OCI-LY3 (cell line): ENCODE results near the gene ARID1B.

Experiments
- H2AFZ ChIP-seq: fragments of 200-600, 300-600 bp; shearing (Covaris generic); 2 replicates; pipeline ENCODE4 v1.6.0; 2014; ENCODE audit warnings: antibody characterized with exemption, low read depth, low read length
- H3K27ac ChIP-seq: fragments of 200-600, 300-600 bp; sonication (generic); 2 replicates; pipeline ENCODE4 v1.5.1; 2014; ENCODE audit warnings: mild to moderate bottlenecking, low read length, moderate library complexity, mixed read lengths
- H3K27me3 ChIP-seq: fragments of 200-600, 300-600 bp; sonication (generic); 2 replicates; pipeline ENCODE4 v1.6.1; 2014; ENCODE audit warnings: low read depth, low read length, mixed read lengths
- H3K36me3 ChIP-seq: fragments of 200-600, 300-600 bp; sonication (generic); replicated peaks from 2 replicates; pipeline ENCODE3; 2014; ENCODE audit warnings: low read depth, low read length, mixed read lengths
- H3K4me1 ChIP-seq: fragments of 300-600, 200-600 bp; sonication (generic); 2 replicates; pipeline ENCODE4 v1.6.1; 2014; ENCODE audit warnings: low read length, mixed read lengths
- H3K4me2 ChIP-seq: fragments of 200-600, 300-600 bp; sonication (generic); 2 replicates; pipeline ENCODE4 v1.6.1; 2014; ENCODE audit warnings: low read length, mixed read lengths
- H3K4me3 ChIP-seq: fragments of 300-600, 200-600 bp; sonication (generic); 2 replicates; pipeline ENCODE4 v1.5.1; 2014; ENCODE audit warnings: antibody characterized with exemption, mild to moderate bottlenecking, low read length, moderate library complexity
- H3K79me2 ChIP-seq: fragments of 300-600, 200-600 bp; shearing (Covaris generic); 2 replicates; pipeline ENCODE4 v1.6.1; 2014; ENCODE audit warnings: mild to moderate bottlenecking, low read length, mixed read lengths
- H3K9ac ChIP-seq: fragments of 300-600, 200-600 bp; shearing (Covaris generic); 2 replicates; pipeline ENCODE4 v1.6.0; 2014; ENCODE audit warnings: mild to moderate bottlenecking, low read length, moderate library complexity
- H3K9me3 ChIP-seq: fragments of 200-600, 300-600 bp; shearing (Covaris generic); 2 replicates; pipeline ENCODE4 v1.6.1; 2014; ENCODE audit warnings: low read length, mixed read lengths; ENCODE audit not compliant: insufficient read depth
- H4K20me1 ChIP-seq: fragments of 200-600, 300-600 bp; sonication (generic); 2 replicates; pipeline ENCODE4 v1.6.1; 2016; ENCODE audit warnings: low read length, mixed read lengths; ENCODE audit not compliant: insufficient read depth
- EZH2phosphoT487 ChIP-seq: fragments of 200-600 bp; shearing (Covaris generic); IDR thresholded peaks from 2 replicates; pipeline ENCODE4 v1.6.1; 2018; ENCODE audit warnings: antibody characterized with exemption, mixed run types, low read depth
- TF ChIP-seq, protein P1 (sequence below): fragments of 200-600, 300-600 bp; sonication (generic); IDR thresholded peaks from 2 replicates; pipeline ENCODE4 v1.5.1; 2014; ENCODE audit warnings: antibody characterized with exemption, low read length, low read depth

ARID1B gene

DNA sequence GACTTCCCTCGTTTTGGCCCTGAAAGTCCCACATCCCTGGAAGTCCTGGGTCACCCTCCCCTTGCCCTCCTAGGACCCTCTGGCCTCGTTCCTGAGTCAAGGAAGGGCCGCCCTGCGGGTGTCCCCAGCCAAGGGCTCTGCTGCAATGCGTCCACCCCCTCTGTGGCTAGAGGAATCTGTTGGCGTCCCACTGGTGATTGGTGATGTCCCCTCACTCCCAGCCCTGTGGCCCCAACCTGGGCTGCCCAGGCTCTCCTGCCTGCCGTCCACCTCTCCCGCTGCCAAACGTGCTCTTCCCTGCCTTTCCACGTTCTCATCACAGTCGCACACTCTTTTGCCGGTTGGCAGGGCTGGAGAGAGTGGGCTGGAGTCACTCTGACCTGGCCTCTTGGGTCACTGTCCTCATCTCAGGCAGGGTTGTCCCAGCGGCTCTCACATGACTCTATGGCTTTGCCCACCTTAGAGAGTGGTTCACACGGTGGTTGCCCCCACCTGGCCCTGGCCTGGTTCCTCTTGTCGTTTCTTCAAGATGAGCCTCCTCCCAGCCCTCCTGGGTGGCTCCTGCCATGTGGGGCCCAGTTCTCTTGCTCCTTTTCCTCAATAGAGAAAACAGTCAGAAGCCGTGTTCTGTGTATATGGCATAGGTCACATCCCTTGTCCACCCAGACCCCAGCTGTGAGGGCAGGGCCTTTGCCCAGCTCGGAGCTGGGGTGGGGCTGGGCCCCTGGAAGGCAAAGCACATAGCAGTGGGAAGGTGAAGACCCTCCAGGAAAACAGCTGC lies 445.2 kb downstream of the ARID1B start:
- Histone ChIP-seq H3K9ac (no peak overlapping the region), H2AFZ (no peak overlapping the region), H3K27me3 (peaks cover 11% of the 10 kb centered on the region), H3K79me2 (no peaks in the 10 kb centered on the region), H3K4me1 (peaks cover 21% of the 10 kb centered on the region), H3K4me3 (peak overlapping the region; percentile 36), H3K27ac (no peak overlapping the region), H3K9me3 (no peaks in the 10 kb centered on the region), H4K20me1 (no peaks in the 10 kb centered on the region), H3K4me2 (peak overlapping the region; percentile 64), H3K36me3 (no peaks in the 10 kb centered on the region)
- TF ChIP-seq, protein P1, sequence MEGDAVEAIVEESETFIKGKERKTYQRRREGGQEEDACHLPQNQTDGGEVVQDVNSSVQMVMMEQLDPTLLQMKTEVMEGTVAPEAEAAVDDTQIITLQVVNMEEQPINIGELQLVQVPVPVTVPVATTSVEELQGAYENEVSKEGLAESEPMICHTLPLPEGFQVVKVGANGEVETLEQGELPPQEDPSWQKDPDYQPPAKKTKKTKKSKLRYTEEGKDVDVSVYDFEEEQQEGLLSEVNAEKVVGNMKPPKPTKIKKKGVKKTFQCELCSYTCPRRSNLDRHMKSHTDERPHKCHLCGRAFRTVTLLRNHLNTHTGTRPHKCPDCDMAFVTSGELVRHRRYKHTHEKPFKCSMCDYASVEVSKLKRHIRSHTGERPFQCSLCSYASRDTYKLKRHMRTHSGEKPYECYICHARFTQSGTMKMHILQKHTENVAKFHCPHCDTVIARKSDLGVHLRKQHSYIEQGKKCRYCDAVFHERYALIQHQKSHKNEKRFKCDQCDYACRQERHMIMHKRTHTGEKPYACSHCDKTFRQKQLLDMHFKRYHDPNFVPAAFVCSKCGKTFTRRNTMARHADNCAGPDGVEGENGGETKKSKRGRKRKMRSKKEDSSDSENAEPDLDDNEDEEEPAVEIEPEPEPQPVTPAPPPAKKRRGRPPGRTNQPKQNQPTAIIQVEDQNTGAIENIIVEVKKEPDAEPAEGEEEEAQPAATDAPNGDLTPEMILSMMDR = no peak
- no peak for TF ChIP-seq EZH2phosphoT487

DNA sequence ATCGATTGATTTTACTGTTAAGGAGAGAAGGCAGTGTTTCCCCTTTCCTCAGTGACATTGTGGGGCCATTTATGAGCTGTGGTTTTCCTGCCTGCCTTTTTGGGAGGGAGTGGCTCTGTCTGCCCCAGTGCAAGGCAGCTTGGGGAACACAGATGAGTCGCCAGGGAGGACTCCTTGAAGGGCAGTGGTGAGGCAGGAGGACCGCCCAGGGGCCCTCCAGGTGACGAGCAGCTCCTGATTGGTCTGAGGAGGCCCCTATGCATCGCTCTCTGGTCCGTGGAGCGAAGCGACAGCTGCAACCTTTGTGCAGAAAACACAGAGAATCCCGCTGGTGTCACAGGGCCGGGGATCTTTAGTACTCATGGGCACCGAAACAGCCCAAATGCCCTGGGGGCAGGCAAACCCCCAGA lies 445.8 kb downstream of the ARID1B start:
- Histone ChIP-seq H3K36me3 (no peaks in the 10 kb centered on the region), H3K79me2 (no peaks in the 10 kb centered on the region), H3K4me1 (peaks cover 21% of the 10 kb centered on the region), H3K9ac (no peak overlapping the region), H3K4me2 (peak overlapping the region; percentile 64), H3K9me3 (no peaks in the 10 kb centered on the region), H3K4me3 (peak overlapping the region; percentile 36), H4K20me1 (no peaks in the 10 kb centered on the region), H3K27me3 (peaks cover 11% of the 10 kb centered on the region), H3K27ac (no peak overlapping the region), H2AFZ (no peak overlapping the region)
- TF ChIP-seq EZH2phosphoT487 = no peak
- TF ChIP-seq, protein P1 = no peak

DNA sequence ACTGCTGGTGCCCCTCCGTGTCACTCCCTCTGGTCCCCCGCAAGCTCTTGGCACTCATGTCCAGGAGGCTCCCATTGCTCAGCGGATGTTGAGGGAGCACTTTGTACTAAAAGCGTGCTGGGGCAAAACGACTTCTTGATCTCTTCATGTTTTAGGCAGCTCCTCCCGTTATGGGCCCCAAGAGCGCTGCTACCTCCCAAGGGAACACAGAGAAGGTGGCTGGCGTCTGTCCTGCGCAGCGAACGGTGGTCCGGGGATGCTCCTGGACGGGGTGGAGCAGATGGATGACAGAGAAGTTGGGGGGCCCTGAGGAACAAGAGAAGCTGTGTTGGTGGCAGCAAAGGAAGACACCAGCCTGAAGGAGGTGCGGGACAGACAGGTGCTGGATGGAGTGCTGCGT lies 446.3 kb downstream of the ARID1B start:
- Histone ChIP-seq H3K27me3 (peaks cover 11% of the 10 kb centered on the region), H3K4me2 (peak overlapping the region; percentile 64), H3K4me1 (peaks cover 21% of the 10 kb centered on the region), H4K20me1 (no peaks in the 10 kb centered on the region), H3K79me2 (no peaks in the 10 kb centered on the region), H3K27ac (no peak overlapping the region), H3K4me3 (peak overlapping the region; percentile 36), H3K9ac (no peak overlapping the region), H2AFZ (no peak overlapping the region), H3K36me3 (no peaks in the 10 kb centered on the region), H3K9me3 (no peaks in the 10 kb centered on the region)
- TF ChIP-seq, protein P1 = no peak
- TF ChIP-seq EZH2phosphoT487 = no peak

DNA sequence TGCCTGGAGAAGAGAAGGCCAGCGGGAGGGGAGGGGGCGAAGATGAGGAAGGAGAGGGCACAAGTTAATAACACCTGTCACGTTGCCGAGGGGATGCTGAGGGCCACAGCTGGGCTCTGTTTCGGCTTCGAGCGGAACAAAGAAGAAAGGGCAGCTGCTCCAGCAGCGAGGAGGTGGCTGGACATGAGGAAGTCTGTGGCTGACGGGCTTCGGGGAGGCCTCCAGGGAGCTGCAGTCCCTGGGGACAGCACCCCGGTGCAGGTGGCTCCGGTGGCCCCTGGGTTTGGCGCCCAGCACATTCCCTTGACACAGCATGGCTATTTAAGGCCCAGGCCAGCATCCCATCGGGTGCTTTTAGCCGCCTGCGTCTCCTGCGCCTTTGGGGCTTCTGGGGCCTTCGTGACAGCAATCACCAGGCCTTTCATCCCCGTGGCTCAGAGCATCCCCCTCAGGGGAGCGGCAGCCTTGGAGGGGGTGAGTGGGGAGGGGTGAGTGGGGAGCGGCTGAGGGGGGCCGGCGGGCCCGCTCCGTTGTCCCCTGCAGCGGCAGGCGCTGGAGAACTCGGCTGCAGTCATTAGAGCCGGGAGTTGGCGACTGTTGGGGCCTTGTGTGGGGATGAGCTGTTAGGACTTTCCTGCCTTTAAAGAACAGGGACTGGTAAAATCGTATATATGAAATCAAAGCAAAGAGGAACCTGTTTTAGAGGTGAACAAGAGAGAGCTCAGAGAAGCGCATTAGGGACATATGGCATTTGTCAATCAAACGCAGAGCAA lies 447.2 kb downstream of the ARID1B start:
- no peak overlapping the region for H2AFZ ChIP-seq
- H3K4me3 ChIP-seq = no peak overlapping the region
- H3K4me2 ChIP-seq = peak overlapping the region; percentile 64
- H4K20me1 ChIP-seq = no peaks in the 10 kb centered on the region
- peaks cover 11% of the 10 kb centered on the region for H3K27me3 ChIP-seq
- H3K4me1 ChIP-seq = peaks cover 24% of the 10 kb centered on the region
- TF ChIP-seq EZH2phosphoT487 = no peak
- TF ChIP-seq, protein P1 = no peak
- H3K36me3 ChIP-seq = no peaks in the 10 kb centered on the region
- H3K9me3 ChIP-seq = no peaks in the 10 kb centered on the region
- H3K79me2 ChIP-seq = no peaks in the 10 kb centered on the region
- no peak overlapping the region for H3K9ac ChIP-seq
- H3K27ac ChIP-seq = no peak overlapping the region
